ENCODE data around the gene DEFB113.

The DEFB113 gene

GRCh38 chr6:49986551-49986950 lies 17.1 kb upstream of the DEFB113 start:
- DNase-seq: no peak
- Histone ChIP-seq H3K56ac (ENCODE audit: low read length) (no peak overlapping the region), H3K36me3 (ENCODE audit: control insufficient read depth, insufficient read depth, low read length) (no peaks in the 10 kb centered on the region), H3K18ac (ENCODE audit: low read length) (no peak overlapping the region), H3K23ac (ENCODE audit: low read length) (no peak overlapping the region), H3K27ac (ENCODE audit: low read depth, low read length) (no peak overlapping the region), H3K4ac (ENCODE audit: low read depth, low read length) (no peak overlapping the region), H3K27me3 (ENCODE audit: insufficient read depth, low read length, poor library complexity) (no peaks in the 10 kb centered on the region), H3K4me3 (ENCODE audit: low read length) (no peak overlapping the region), H4K5ac (ENCODE audit: low read length) (no peak overlapping the region), H2AK5ac (ENCODE audit: low read length) (no peak overlapping the region), H3K79me1 (ENCODE audit: low read length) (no peaks in the 10 kb centered on the region), H2BK15ac (replicated peaks; ENCODE audit: low read depth) (no peak overlapping the region), H4K8ac (ENCODE audit: low read depth, low read length) (no peak overlapping the region), H2BK120ac (ENCODE audit: low read depth, low read length) (no peak overlapping the region), H3K9ac (ENCODE audit: low read length) (no peak overlapping the region), H2BK5ac (ENCODE audit: low read length) (no peak overlapping the region), H3K79me2 (ENCODE audit: control insufficient read depth, insufficient read depth, low read length) (no peaks in the 10 kb centered on the region), H3K4me2 (ENCODE audit: low read length) (no peak overlapping the region), H3K4me1 (ENCODE audit: control insufficient read depth, low read depth, low read length) (no peaks in the 10 kb centered on the region)
- no CpG with 5 or more reads among the region's 1 CpG for WGBS (ENCODE audit: extremely low coverage, insufficient coverage, low lambda C conversion rate)

- Histone ChIP-seq H2AK5ac (ENCODE audit: low read length) (no peak overlapping the region), H3K23ac (ENCODE audit: low read length) (no peak overlapping the region), H2BK120ac (ENCODE audit: low read depth, low read length) (no peak overlapping the region), H3K79me1 (ENCODE audit: low read length) (no peaks in the 10 kb centered on the region), H3K79me2 (ENCODE audit: control insufficient read depth, insufficient read depth, low read length) (no peaks in the 10 kb centered on the region), H3K4me2 (ENCODE audit: low read length) (no peak overlapping the region), H4K8ac (ENCODE audit: low read depth, low read length) (no peak overlapping the region), H3K36me3 (ENCODE audit: control insufficient read depth, insufficient read depth, low read length) (no peaks in the 10 kb centered on the region), H3K27ac (ENCODE audit: low read depth, low read length) (no peak overlapping the region), H3K56ac (ENCODE audit: low read length) (no peak overlapping the region), H4K5ac (ENCODE audit: low read length) (no peak overlapping the region), H3K27me3 (ENCODE audit: insufficient read depth, low read length, poor library complexity) (no peaks in the 10 kb centered on the region), H3K9ac (ENCODE audit: low read length) (no peak overlapping the region), H2BK15ac (replicated peaks; ENCODE audit: low read depth) (no peak overlapping the region), H3K18ac (ENCODE audit: low read length) (no peak overlapping the region), H3K4me3 (ENCODE audit: low read length) (no peak overlapping the region), H3K4ac (ENCODE audit: low read depth, low read length) (no peak overlapping the region), H3K4me1 (ENCODE audit: control insufficient read depth, low read depth, low read length) (no peaks in the 10 kb centered on the region), H2BK5ac (ENCODE audit: low read length) (no peak overlapping the region)
- no CpG with 5 or more reads among the region's 2 CpGs for WGBS (ENCODE audit: extremely low coverage, insufficient coverage, low lambda C conversion rate)
- DNase-seq: no peak
Observed at GRCh38 chr6:49982046-49982445, 12.6 kb upstream of the DEFB113 start.

GRCh38 chr6:49980898-49981297 lies 11.5 kb upstream of the DEFB113 start:
- H3K56ac ChIP-seq (ENCODE audit: low read length): no peak overlapping the region
- no peak overlapping the region for H3K4ac ChIP-seq (ENCODE audit: low read depth, low read length)
- no peak overlapping the region for H2BK120ac ChIP-seq (ENCODE audit: low read depth, low read length)
- H3K27me3 ChIP-seq (ENCODE audit: insufficient read depth, low read length, poor library complexity): no peaks in the 10 kb centered on the region
- H3K4me1 ChIP-seq (ENCODE audit: control insufficient read depth, low read depth, low read length): no peaks in the 10 kb centered on the region
- no peaks in the 10 kb centered on the region for H3K79me2 ChIP-seq (ENCODE audit: control insufficient read depth, insufficient read depth, low read length)
- H4K5ac ChIP-seq (ENCODE audit: low read length): no peak overlapping the region
- H3K23ac ChIP-seq (ENCODE audit: low read length): no peak overlapping the region
- no peaks in the 10 kb centered on the region for H3K79me1 ChIP-seq (ENCODE audit: low read length)
- no peak overlapping the region for H2AK5ac ChIP-seq (ENCODE audit: low read length)
- no CpG with 5 or more reads among the region's 1 CpG for WGBS (ENCODE audit: extremely low coverage, insufficient coverage, low lambda C conversion rate)
- H3K27ac ChIP-seq (ENCODE audit: low read depth, low read length): no peak overlapping the region
- H2BK5ac ChIP-seq (ENCODE audit: low read length): no peak overlapping the region
- no peak for DNase-seq
- no peak overlapping the region for H2BK15ac ChIP-seq (replicated peaks; ENCODE audit: low read depth)
- no peak overlapping the region for H3K4me2 ChIP-seq (ENCODE audit: low read length)
- no peak overlapping the region for H3K18ac ChIP-seq (ENCODE audit: low read length)
- no peaks in the 10 kb centered on the region for H3K36me3 ChIP-seq (ENCODE audit: control insufficient read depth, insufficient read depth, low read length)
- no peak overlapping the region for H4K8ac ChIP-seq (ENCODE audit: low read depth, low read length)
- H3K4me3 ChIP-seq (ENCODE audit: low read length): no peak overlapping the region
- H3K9ac ChIP-seq (ENCODE audit: low read length): no peak overlapping the region

- H3K79me2 ChIP-seq (ENCODE audit: control insufficient read depth, insufficient read depth, low read length): no peaks in the 10 kb centered on the region
- no peaks in the 10 kb centered on the region for H3K27me3 ChIP-seq (ENCODE audit: insufficient read depth, low read length, poor library complexity)
- H4K5ac ChIP-seq (ENCODE audit: low read length): no peak overlapping the region
- H2BK5ac ChIP-seq (ENCODE audit: low read length): no peak overlapping the region
- no peak overlapping the region for H3K27ac ChIP-seq (ENCODE audit: low read depth, low read length)
- no peak overlapping the region for H3K18ac ChIP-seq (ENCODE audit: low read length)
- H2AK5ac ChIP-seq (ENCODE audit: low read length): no peak overlapping the region
- WGBS (ENCODE audit: extremely low coverage, insufficient coverage, low lambda C conversion rate): no CpG with 5 or more reads among the region's 4 CpGs
- H2BK120ac ChIP-seq (ENCODE audit: low read depth, low read length): no peak overlapping the region
- H3K23ac ChIP-seq (ENCODE audit: low read length): no peak overlapping the region
- H3K4ac ChIP-seq (ENCODE audit: low read depth, low read length): no peak overlapping the region
- H3K56ac ChIP-seq (ENCODE audit: low read length): no peak overlapping the region
- H4K8ac ChIP-seq (ENCODE audit: low read depth, low read length): no peak overlapping the region
- no peak for DNase-seq
- no peak overlapping the region for H2BK15ac ChIP-seq (replicated peaks; ENCODE audit: low read depth)
- H3K4me3 ChIP-seq (ENCODE audit: low read length): no peak overlapping the region
- H3K4me2 ChIP-seq (ENCODE audit: low read length): no peak overlapping the region
- H3K79me1 ChIP-seq (ENCODE audit: low read length): no peaks in the 10 kb centered on the region
- no peaks in the 10 kb centered on the region for H3K4me1 ChIP-seq (ENCODE audit: control insufficient read depth, low read depth, low read length)
- H3K36me3 ChIP-seq (ENCODE audit: control insufficient read depth, insufficient read depth, low read length): no peaks in the 10 kb centered on the region
- no peak overlapping the region for H3K9ac ChIP-seq (ENCODE audit: low read length)
Observed at GRCh38 chr6:49979584-49979983, 10.2 kb upstream of the DEFB113 start.

GRCh38 chr6:49978332-49979226 lies 9.2 kb upstream of the DEFB113 start:
- H3K56ac ChIP-seq (ENCODE audit: low read length): no peak overlapping the region
- no peak overlapping the region for H4K8ac ChIP-seq (ENCODE audit: low read depth, low read length)
- no peak overlapping the region for H2BK120ac ChIP-seq (ENCODE audit: low read depth, low read length)
- no peaks in the 10 kb centered on the region for H3K4me1 ChIP-seq (ENCODE audit: control insufficient read depth, low read depth, low read length)
- H3K36me3 ChIP-seq (ENCODE audit: control insufficient read depth, insufficient read depth, low read length): no peaks in the 10 kb centered on the region
- H2BK15ac ChIP-seq (replicated peaks; ENCODE audit: low read depth): no peak overlapping the region
- no peak overlapping the region for H3K23ac ChIP-seq (ENCODE audit: low read length)
- H2BK5ac ChIP-seq (ENCODE audit: low read length): no peak overlapping the region
- H3K9ac ChIP-seq (ENCODE audit: low read length): no peak overlapping the region
- no CpG with 5 or more reads among the region's 3 CpGs for WGBS (ENCODE audit: extremely low coverage, insufficient coverage, low lambda C conversion rate)
- H3K4me2 ChIP-seq (ENCODE audit: low read length): no peak overlapping the region
- H3K79me1 ChIP-seq (ENCODE audit: low read length): no peaks in the 10 kb centered on the region
- H3K4me3 ChIP-seq (ENCODE audit: low read length): no peak overlapping the region
- H3K18ac ChIP-seq (ENCODE audit: low read length): no peak overlapping the region
- DNase-seq: no peak
- no peaks in the 10 kb centered on the region for H3K27me3 ChIP-seq (ENCODE audit: insufficient read depth, low read length, poor library complexity)
- no peak overlapping the region for H4K5ac ChIP-seq (ENCODE audit: low read length)
- no peaks in the 10 kb centered on the region for H3K79me2 ChIP-seq (ENCODE audit: control insufficient read depth, insufficient read depth, low read length)
- no peak overlapping the region for H3K4ac ChIP-seq (ENCODE audit: low read depth, low read length)
- no peak overlapping the region for H2AK5ac ChIP-seq (ENCODE audit: low read length)
- H3K27ac ChIP-seq (ENCODE audit: low read depth, low read length): no peak overlapping the region

- no peaks in the 10 kb centered on the region for H3K79me1 ChIP-seq (ENCODE audit: low read length)
- H3K23ac ChIP-seq (ENCODE audit: low read length): no peak overlapping the region
- no peak overlapping the region for H4K8ac ChIP-seq (ENCODE audit: low read depth, low read length)
- H3K27ac ChIP-seq (ENCODE audit: low read depth, low read length): no peak overlapping the region
- H3K27me3 ChIP-seq (ENCODE audit: insufficient read depth, low read length, poor library complexity): no peaks in the 10 kb centered on the region
- no peak overlapping the region for H3K4ac ChIP-seq (ENCODE audit: low read depth, low read length)
- WGBS (ENCODE audit: extremely low coverage, insufficient coverage, low lambda C conversion rate): no CpG with 5 or more reads among the region's 2 CpGs
- no peak overlapping the region for H3K9ac ChIP-seq (ENCODE audit: low read length)
- no peaks in the 10 kb centered on the region for H3K79me2 ChIP-seq (ENCODE audit: control insufficient read depth, insufficient read depth, low read length)
- no peak overlapping the region for H3K18ac ChIP-seq (ENCODE audit: low read length)
- no peak overlapping the region for H4K5ac ChIP-seq (ENCODE audit: low read length)
- DNase-seq: no peak
- no peak overlapping the region for H2AK5ac ChIP-seq (ENCODE audit: low read length)
- H3K4me1 ChIP-seq (ENCODE audit: control insufficient read depth, low read depth, low read length): no peaks in the 10 kb centered on the region
- H2BK120ac ChIP-seq (ENCODE audit: low read depth, low read length): no peak overlapping the region
- H3K56ac ChIP-seq (ENCODE audit: low read length): no peak overlapping the region
- no peak overlapping the region for H2BK5ac ChIP-seq (ENCODE audit: low read length)
- H3K4me2 ChIP-seq (ENCODE audit: low read length): no peak overlapping the region
- no peak overlapping the region for H2BK15ac ChIP-seq (replicated peaks; ENCODE audit: low read depth)
- no peaks in the 10 kb centered on the region for H3K36me3 ChIP-seq (ENCODE audit: control insufficient read depth, insufficient read depth, low read length)
- H3K4me3 ChIP-seq (ENCODE audit: low read length): no peak overlapping the region
Observed at GRCh38 chr6:49966823-49967222, 2.6 kb downstream of the DEFB113 start.

Measured in mesendoderm (in vitro differentiated cells).